AG04449 (cell line): ENCODE measurements around the gene RNF19B.
"Not testable (repeated sequence)": the region's sequence is repeated elsewhere in the genome, so short reads cannot be mapped to it uniquely, and the experiment has no call there.

Source experiments
- CTCF ChIA-PET: fragments of 350-600 bp; formaldehyde crosslinking; extraction: SDS; loops from one replicate; lab custom pipeline; 2021; ENCODE audit warnings: antibody characterized with exemption; lab: Yijun Ruan, JAX
- POLR2A ChIA-PET: fragments of 400-600, 350-600 bp; formaldehyde crosslinking; extraction: SDS; loops from one replicate; lab custom pipeline; 2020; ENCODE audit warnings: antibody characterized with exemption, inconsistent platforms; lab: Yijun Ruan, JAX
- DNase-seq: peaks from one replicate; pipeline ENCODE4 v3.0.0-alpha.2; 2010; ENCODE audit warnings: low read depth, low spot score
- H3K4me3 ChIP-seq: 2 replicates; pipeline ENCODE4 v1.5.1; 2011; ENCODE audit warnings: low read depth, mild to moderate bottlenecking, control low read depth, low read length
- TF ChIP-seq, protein P1 (sequence below): IDR thresholded peaks from one replicate; pipeline ENCODE4 v1.5.1; 2011; ENCODE audit warnings: mild to moderate bottlenecking, moderate library complexity, low read length, control low read depth, inconsistent platforms; ENCODE audit not compliant: insufficient read depth; ENCODE audit errors: missing control alignments

The RNF19B gene

DNA sequence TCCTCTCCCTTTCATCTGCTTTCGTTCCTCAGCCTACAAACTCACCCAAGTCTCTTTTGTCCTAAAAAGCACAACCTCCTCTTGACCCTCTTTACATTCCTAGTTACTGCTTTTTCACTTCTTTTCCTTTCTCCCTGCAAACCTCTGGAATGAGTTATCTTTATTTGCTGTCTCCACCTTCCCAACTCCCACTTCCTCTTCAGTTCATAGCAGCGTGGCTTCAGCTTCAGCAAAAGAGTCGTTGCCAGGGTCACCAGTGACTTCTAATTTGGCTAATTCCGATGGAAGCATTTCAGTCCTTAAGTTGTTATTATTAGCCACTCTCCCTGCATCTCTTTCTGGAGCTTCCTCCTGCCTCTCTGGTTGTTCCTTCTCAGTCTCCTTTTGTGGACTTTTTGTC is 57.2 kb downstream of the RNF19B start:
- H3K4me3 ChIP-seq: no peak overlapping the region
- ChIA-PET POLR2A (no interaction called here), CTCF (interaction anchor here (0.9 to 1.6 kb wide), 9 partner anchors 9 to 185 kb away, joined by 3 to 7 read pairs (median 3); no protein-coding TSS in a partner anchor)
- TF ChIP-seq, protein P1, sequence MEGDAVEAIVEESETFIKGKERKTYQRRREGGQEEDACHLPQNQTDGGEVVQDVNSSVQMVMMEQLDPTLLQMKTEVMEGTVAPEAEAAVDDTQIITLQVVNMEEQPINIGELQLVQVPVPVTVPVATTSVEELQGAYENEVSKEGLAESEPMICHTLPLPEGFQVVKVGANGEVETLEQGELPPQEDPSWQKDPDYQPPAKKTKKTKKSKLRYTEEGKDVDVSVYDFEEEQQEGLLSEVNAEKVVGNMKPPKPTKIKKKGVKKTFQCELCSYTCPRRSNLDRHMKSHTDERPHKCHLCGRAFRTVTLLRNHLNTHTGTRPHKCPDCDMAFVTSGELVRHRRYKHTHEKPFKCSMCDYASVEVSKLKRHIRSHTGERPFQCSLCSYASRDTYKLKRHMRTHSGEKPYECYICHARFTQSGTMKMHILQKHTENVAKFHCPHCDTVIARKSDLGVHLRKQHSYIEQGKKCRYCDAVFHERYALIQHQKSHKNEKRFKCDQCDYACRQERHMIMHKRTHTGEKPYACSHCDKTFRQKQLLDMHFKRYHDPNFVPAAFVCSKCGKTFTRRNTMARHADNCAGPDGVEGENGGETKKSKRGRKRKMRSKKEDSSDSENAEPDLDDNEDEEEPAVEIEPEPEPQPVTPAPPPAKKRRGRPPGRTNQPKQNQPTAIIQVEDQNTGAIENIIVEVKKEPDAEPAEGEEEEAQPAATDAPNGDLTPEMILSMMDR: no peak
- DNase-seq: no peak

GRCh38 chr1:32906654-32907053 is 58.0 kb downstream of the RNF19B start:
- DNase-seq: no peak
- ChIA-PET CTCF (interaction anchor here (0.6 to 1.6 kb wide), 3 partner anchors 17 to 186 kb away, joined by 3 to 5 read pairs (median 5); no protein-coding TSS in a partner anchor), POLR2A (no interaction called here)
- TF ChIP-seq, protein P1: no peak
- H3K4me3 ChIP-seq: no peak overlapping the region

- POLR2A ChIA-PET, H3K4me3 ChIP-seq, CTCF ChIA-PET: not testable (repeated sequence)
Measured at GRCh38 chr1:32905588-32905987, 59.0 kb downstream of the RNF19B start.

DNA sequence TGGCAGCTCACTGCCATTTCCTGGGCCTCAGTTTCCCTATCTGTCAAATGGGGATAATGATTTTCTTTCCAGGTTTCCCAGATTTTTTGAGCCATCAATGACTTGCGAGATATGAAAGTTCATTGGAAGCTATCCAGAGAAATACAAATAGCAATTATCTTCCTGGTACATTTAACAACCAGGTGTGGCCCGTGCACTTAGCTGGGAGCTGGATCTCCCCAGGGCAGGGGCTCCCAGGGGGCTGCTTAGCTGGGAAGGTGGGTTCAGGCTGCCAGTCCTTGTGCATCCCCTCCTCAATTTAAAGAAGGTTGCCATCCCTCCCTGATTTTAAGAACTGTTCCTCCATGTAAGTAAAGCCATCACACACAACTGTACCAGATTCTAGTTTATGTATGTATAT is 59.8 kb downstream of the RNF19B start:
- ChIA-PET POLR2A (no interaction called here), CTCF (interaction anchor here (1.1 to 1.6 kb wide), 3 partner anchors 11 to 15 kb away, joined by 3 to 7 read pairs (median 4); no protein-coding TSS in a partner anchor)
- no peak overlapping the region for H3K4me3 ChIP-seq
- no peak for DNase-seq
- TF ChIP-seq, protein P1: no peak

More at GRCh38 chr1:32905588-32905987, 59.0 kb downstream of the RNF19B start:
- not testable (repeated sequence) for DNase-seq

- DNase-seq: no peak
- no peak overlapping the region for H3K4me3 ChIP-seq
- CTCF ChIA-PET: interaction anchor here (1.1 to 1.6 kb wide), 3 partner anchors 10 to 15 kb away, joined by 3 to 7 read pairs (median 4); no protein-coding TSS in a partner anchor
- POLR2A ChIA-PET: no interaction called here
- TF ChIP-seq, protein P1: no peak
Measured at GRCh38 chr1:32903991-32904785, 60.4 kb downstream of the RNF19B start.

GRCh38 chr1:32902535-32902920 is 62.1 kb downstream of the RNF19B start:
- TF ChIP-seq, protein P1: no peak
- H3K4me3 ChIP-seq: no peak overlapping the region
- DNase-seq: no peak
- CTCF ChIA-PET: interaction anchor here (0.9 to 1.3 kb wide), 3 partner anchors 10 to 31 kb away, joined by 3 to 4 read pairs (median 3); no protein-coding TSS in a partner anchor
- POLR2A ChIA-PET: no interaction called here
